Measurements from ENCODE around the gene KCNIP1.

Gene KCNIP1

DNA sequence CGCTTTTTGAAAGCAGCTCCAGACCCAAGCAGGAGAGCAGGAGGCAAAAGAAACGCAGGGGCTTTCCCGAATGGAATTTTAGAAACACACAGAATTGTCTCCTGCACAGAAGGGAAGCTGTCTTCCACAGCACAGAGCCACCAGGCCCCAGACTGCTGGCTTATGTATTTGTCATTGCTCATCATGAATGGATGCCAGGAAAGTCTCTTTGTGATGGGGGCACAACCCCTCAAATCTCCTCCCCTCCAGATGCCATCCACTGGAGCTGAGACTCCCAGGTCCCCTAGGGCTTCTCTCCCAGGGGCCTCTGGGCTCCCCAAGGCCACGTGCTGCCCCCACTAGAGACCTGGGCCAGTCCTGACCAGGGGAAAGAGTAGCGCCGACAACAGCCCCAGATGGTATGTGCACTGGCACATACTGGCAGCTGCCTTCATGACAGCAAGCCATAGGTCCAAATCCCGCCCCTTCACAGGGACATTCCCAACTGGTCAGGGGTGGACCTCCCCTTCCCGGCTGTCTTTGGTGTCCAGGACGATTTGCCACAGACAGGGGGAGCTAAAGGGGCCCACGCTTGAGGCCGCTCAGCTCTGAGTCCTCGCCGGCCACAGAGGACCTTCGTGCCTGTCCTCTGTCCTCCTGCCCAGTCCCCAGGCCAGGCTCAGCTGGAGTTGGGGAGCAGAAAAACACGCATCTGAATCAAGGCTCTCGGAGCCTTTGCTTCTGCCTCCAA is 127.8 kb downstream of the KCNIP1 start:
- no peak for DNase-seq

DNA sequence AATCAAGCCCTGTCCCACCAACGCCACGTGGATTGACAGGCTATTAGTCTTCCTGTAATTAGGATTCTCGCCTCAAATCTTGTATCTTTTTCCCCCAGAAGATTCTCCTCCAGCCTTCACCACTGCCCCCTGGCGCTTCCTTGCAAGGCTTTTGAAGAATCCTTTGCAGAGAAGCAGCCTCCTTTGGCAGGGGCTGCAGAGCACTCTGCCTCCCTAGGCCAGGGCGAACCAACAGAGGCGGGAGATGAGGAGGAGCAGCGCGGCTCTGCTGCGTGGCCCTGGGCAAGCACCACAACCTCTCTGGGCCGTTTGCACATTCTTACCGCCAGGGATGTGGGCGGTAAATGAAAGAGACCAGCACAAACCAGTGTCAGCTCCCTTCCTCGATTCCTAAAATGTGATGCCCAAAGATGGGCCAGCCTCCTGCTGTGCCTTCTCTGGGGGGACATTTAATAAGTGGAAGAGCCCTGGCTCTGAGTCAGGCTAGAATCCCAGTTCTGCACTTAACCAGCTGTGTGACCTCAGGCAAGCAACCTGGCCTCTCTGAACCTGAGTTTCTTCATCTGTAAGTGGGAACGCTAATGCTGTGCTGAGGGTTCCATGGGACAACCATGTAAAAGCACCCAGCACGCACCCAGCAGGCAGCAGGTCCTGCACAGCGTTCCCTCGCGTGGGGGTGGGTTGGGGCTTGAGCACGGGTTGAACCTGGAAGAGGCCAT is 128.6 kb downstream of the KCNIP1 start:
- no peak for DNase-seq

DNA sequence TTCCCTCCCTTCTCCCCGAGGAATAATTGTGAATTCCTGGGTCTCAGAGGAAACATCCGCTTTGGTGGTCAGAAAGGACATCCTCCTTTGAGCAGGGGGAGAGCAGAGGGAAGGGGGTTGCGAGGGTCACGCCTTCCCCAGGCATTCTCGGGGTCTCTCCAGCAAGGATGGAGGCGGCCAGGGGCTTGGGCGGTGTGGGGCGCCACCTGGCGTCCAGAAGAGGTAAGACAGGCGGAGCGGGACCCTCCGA is 129.1 kb downstream of the KCNIP1 start:
- peak; percentile 48 for DNase-seq

DNA sequence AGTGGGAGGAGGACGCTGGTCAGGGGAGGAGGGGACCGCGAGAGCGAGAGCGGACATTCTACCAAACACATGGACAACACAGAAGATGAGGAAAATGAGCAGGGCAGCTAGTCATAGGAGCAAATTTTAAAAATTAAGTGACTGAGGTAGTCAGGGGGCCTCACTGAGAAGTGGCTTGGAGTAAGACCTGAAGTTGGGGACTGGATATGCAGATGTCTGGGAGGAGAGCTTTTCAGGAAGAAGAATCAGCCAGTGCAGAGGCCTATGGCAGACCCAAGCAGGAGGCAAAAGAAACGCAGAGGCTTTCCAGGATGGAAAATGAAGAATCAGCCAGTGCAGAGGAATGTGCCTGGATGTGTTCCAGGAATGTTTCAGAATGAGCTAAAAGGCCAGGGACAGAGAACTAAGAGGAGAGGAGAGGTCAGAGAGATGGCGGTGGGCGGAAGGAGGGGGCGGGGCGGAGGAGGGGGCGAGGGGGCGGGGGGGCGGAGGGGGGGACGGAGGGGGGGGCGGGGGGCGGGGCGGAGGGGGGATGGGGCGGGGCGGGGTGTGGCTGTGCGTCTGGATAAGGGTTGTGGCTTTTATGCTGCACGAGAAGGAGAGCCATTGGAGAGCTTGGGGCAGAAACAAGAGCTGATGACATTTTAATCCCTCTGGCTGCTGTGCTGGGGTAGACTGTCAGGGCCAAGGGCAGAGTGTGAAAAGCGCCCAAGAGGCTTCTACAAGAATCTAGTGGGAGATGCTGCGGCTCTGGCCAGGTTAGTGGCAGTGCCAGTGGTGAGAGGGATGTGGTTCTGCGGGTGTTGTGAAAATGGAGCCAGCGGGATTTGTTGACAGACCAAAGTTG is 129.6 kb downstream of the KCNIP1 start:
- DNase-seq: no peak

DNA sequence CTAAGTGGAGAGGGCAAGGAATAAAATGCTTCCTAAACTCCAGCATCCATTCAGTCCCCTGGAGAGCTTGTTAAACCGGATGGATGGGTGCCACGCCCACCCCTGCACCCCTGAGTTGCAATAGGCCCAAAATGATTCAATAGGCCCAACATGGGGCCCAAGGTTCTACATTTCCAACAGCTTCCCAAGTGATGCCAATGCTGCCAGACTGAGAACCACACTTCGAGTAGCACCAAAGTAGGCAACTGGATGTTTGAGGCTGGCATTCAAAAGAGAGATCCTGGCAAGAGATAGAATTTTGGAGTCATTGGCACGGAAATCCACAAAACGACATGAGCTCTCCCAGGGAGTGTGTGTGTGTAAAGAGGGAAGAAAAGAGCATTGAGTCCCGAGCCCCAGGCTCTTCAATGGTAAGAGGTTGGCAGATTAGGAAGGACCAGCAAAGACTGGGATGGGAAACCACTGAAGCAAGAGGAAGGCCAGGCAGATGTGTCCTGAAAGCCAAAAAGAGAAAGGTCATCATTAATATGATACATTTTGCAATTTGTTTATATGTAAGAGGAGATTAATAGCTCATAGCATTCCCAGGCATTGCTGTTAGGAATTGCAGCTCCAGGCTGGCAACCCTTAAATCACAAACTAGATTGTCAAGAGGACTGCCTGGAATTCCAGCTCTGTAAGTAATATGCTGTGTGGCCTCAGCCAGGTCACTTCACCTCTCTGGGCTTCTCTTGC is 130.6 kb downstream of the KCNIP1 start:
- no peak for DNase-seq

DNA sequence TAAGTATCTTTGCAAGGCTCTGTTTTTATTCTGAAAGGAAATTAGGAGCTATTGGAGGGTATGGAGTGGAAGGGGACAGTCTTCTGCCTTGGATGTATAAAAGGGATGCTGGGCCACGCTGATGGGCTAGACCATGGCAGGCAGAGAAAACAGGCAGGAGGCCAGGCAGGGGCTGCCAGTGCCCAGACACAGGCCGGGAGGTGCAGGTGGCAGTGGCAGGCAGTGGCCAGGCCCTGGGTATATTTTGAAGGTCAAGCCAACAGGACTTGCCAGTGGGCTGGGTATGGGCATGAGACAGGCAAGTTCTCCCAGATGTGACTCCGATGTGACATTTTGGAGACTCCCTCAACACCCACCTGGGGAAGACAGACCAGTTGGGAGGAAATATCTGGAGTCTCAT is 131.9 kb downstream of the KCNIP1 start:
- DNase-seq: no peak

DNA sequence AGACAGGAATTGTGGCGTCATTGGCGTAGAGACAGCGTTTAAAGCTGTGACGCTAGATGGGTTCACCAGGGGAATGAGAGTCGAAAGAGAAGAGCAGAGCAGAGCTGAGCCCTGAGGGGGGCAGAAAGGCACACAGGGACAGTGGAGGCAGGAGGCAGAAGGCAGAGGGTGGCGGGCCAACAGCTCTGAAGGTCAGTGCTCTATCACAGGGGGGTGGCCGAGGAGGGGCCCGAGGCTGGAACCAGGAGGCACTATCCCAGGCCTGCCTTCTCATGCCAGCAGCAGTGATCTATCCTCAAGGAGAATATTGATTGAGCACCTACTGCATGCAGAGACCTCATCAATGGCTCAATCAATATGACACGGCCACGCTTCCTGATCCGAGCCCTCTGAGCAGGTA is 132.4 kb downstream of the KCNIP1 start:
- no peak for DNase-seq

DNA sequence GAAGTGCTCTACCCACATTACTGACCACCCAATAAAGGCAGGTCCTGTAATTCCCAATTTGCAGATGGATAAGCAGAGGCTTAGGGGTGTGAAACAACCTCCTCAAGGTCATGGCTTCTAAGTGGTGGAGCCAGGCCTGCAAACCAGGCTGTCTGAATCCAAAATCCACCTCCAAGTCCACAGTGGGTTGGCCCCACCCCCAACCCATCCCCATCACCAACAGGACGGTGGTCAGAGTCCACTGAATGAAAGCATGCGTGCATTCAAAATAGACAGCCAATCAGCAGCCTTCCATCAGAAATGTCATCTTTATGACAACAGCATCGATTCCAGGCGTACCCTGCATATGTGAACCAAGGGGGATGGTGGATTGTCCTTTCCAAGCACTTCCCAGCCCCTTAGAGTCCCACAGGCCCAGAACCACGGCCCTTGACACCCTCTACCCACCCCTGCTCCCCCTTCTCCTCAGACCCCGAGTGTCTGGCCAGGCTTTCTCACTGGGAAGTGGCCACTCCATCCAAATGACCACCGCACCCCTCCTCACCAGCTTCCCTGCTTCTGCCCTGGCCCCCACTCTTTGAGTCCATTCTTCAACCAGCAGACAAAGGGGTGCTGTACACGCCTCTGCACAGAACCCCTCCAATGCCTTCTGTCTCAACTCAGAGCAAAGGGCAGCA is 133.1 kb downstream of the KCNIP1 start:
- no peak for DNase-seq

DNA sequence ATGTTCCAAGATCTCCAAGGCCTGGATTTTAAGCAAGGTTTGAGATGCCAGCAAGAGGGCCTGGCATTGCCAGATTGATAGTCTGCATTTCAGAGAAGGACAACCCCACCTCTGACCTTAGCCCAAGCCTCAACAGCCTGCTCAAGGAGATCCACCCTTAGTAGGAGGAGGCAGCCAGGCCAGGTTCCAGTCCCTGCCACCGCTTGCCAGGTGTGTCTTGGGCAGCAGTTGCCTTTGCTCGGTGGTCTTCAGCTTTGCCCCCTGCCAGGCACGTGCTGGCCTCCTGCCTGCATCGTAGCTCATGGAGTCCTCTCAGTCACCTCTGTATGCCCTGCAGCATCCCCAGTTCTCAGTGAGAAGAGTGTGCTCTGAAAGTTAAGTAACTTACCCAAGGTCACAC is 134.2 kb downstream of the KCNIP1 start:
- no peak for DNase-seq

DNA sequence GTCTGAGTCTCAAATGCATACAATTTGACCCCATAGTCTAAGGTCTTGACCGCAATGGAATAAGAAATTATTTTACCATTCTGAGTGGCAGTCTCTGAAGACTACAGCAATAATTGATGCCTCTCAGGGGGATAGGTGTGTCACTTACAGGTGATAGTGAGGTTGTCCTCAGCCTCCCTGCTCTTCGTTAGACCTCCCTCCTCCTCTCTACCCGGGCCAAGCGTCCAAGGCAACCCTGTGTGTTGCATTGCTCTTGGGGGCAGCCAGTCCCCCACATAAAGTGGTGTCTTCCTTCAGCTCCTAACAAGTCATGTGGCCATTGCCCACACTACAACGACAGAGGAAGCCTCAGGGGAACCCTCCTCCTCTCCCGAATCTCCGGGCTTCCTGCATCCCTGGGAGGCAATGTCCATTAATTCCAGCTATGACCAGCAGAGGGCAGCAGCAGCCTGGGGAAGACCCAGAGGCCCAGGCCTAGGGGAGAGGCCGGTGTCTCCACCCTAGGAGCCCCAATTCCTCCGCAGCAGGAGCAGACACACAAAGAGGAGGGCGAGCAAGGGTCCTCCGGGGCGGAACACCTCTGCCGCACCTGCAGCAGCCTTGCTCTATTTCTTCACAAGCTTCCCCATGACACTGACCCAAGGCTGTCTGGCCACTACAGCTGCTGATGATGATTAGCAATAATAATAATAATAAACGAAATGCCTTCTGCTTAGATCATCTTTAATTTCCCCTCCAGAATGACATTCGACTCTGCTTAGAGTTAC is 134.8 kb downstream of the KCNIP1 start:
- DNase-seq: peak; percentile 61

DNA sequence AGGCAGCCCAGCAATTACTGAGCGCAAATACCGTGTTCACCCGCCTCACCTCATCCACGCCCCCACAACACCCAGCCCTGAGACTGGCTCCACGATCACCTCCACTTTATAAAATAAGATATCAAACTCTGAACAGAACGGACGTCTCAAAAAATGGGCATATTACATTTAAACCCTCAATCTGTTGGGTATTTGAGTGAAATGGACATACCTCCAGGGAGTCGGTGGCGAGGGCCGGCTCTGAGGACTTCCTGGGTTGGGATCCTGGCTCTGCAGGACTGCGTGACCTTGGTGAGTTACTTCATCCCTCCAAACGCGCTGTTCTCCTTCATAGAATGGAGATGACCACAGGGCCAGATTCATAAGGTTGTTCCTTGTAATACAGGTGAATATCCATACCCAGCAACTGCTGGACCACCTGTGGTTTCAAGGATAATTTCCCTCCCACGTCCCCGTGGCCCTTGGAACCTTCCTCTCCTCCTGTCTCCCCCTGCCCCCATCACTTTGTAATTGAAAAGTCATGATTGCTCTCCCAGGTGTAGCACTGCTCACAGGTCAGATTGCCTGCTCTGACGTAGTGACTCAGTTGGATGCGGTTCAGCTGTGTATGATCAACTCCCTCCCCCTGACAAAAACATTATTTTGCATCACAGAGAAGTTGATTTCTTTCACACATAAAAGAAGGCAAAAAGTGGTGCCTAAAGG is 135.6 kb downstream of the KCNIP1 start:
- DNase-seq: no peak

DNA sequence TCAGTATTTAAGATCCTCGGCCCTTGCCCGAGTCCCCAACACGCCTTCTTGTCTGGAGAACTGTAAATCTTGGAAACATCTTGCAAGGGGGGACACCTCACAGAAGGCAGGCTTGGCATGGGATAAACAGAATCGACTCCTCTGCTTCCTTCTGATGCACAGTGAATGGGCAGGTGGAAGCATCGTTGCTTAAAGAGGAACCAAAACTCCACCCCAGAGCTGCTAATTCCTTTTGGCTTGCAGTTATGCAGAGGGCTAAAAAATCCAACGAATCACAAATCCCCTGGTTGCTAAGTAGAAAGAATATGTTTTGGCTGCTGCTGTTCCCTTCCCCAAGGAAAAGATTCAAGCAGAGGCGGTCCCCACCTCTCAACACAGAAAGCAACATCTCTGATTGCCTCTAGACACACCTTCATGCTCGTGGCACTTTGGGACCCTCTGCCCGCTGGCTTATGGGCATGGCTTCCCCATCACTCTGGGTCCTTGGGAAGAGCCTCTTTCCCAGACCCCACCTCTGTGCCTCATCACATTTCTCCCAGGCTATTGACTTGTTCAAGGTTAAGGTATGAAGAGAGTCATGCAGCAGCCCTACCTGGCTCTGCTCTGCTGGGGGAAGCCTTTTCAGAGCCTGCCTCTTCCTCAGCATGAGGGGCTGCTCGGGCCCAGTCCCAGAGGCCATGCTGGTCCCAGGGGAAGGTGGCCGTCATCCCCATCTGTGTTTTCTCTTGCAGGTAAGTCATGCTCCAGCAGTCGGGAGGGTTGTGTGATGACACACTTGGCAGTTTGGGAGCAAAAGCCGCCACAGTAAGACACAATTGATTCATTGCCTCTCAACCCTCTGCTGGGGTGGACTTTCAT is 137.1 kb downstream of the KCNIP1 start:
- DNase-seq: no peak

DNA sequence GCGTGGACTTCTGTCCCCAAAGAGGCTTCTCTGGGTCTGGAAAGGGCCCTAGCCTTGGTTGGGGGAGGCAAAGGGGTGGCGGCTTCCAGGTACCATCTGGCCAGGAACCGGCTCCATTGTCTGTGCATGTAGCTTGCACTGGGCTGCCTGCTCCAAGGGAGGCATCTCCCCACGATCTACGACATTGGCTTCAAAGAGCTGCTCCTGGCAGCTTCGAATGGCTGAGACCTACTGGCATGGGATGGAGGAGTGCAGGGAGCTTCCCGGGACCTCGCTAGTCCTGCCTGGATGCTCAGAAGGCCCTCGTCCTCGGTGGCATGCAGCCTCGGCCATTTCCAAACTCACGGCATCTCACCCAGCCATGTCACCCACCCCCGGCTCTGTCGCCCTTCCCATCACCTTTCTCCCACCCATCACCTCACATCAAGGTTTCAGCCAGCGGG is 137.8 kb downstream of the KCNIP1 start:
- DNase-seq: no peak

DNA sequence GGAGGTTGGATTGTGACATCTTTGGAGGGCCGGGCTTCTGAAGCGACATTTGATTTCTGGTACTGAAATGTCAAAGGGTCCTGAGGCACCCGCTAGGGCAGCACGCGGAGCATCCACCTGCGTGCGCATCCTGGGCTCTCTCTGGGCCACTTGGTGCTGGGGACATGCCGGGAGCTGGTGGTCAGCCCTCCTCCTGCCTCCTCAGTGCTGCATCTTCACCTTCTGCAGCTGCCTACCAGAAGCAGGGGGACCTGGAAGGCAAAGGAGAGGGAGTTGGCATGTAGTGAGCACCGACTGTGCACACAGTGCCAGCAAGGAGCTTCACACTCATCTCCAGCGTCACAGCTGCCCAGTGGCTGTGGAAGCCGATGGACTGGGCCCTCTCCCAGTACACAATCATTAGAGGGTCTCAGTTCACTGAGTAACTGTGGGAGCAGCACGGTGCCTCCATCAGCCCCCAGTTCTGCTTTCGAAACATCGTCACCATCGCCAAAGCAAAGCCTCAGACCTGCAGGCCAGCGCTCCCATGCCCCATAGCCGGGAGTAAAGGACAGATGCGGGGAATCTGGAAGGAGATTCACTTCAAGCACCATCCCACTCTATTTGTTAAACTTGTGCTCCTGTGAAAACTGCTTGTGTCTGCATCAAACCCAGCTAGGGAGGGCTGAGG is 138.4 kb downstream of the KCNIP1 start:
- DNase-seq: no peak

DNA sequence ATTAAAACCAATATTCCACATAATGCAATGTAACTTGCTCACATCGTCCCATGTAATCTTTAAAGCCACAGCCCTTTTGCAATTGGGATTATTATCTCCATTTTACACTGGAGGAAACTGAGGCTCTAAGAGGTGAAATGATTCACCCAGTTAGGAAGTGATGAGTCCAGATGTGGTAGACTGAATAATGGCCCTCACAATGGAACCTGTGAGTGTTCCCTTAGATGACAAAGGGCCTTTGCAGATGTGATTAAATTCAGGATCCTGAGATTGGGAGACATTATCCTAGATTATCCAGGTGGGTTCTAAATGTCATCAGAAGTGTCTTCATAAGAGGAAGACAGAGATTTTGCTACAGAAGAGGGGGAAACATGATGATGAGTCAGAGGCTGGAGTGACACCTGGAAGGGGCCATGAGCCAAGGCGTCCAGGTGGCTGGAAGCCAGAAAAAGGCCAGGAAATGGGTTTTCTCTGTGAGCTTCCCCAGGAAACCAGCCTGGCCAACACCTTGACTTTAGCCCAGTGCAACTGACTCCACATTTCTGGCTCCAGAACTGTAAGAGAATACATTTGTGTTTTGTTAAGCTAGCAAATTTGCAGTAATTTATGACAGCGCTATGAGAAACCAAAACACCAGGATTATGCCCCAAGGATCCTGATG is 139.1 kb downstream of the KCNIP1 start:
- no peak for DNase-seq

DNA sequence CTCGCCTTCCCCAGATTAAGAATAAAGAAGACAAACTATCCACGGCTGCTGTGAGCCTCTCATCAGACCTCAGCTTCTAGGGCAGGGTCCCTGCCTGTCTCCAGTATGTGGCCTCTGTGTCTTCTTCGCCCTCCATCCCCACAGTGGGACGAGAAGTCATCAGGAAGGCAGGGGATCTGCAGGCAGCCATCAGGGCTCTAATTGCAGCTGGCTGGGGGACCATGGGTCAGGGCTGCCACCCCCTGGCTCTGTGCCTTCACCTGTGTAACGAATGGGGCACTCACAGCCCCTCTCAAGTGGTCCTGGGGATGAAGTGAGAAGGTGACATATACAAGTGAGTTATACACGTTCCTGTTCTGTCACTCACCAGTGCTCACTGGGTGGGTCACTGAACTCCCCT is 139.8 kb downstream of the KCNIP1 start:
- DNase-seq: no peak

DNA sequence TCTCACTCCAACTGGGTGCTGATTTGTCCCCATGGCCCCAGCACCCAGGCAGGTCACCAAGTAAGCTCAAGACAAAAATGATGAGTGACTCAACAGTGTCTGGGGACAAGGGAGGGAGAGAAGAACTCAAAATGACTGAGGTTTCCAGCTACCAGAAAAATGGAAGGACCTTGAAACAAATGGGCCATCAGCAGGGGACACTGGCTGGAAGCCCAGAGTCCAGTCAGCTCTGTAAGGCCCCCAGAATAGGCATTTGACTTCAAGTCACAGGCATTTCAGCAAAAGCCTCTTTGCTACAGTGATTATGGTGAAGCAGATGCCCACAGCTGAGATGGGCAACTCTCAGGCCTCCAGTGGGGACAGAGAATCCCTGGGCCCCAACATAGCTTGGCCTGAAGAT is 140.7 kb downstream of the KCNIP1 start:
- no peak for DNase-seq

DNA sequence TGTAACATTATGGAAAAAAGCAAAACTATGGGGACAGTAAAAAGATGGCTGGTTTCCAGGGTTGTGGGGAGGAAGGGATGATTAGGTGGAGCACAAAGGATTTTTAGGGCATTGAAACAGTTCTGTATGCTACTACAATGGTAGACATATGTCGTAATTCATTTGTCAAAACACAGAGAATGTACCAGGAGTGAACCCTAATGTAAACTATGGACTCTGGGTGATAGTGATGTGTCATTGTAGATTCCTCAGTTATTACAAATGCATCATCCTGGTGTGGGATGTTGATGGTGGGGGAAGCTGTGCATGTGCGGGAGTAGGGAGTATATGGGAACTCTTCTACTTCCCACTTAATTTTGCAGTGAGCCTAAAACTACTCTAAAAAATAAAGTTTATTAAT is 144.7 kb downstream of the KCNIP1 start:
- no peak for DNase-seq

DNA sequence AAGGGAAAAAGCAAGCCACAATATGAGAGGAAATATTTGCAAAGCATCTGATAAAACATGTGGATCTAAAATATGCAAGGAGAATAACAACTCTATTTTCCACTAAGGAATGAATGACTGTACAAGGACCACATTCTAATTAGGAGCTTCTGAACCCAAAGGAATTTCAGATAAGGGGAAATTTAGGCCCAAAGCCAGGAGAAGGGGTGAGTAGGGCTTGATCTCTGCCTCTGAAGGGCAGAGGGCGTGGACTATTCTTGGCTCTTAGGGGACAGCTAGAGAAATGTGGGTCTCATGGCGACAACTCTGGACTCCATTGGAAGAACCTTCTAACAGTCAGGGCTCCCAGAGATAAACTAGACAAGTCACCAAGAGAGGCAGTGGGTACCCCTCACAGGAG is 147.0 kb downstream of the KCNIP1 start:
- no peak for DNase-seq

Measured in activated CD4-positive, alpha-beta T cell treated with anti-CD3 and anti-CD28 coated beads, Interleukin-2, amount 50 U/mL, for 16 hours (primary cell).